HG03097 (cell line): ENCODE results near the gene ZFYVE19.

Experiments used
- ATAC-seq: cut with Tn5 transposase; IDR thresholded peaks from one replicate; pipeline ENCODE4 v1.9.1; 2021; ENCODE audit not compliant: unreplicated experiment, low FRiP score

Gene ZFYVE19

GRCh38 chr15:40812721-40813425 lies 6.0 kb downstream of the ZFYVE19 start:
- no peak for ATAC-seq

GRCh38 chr15:40815042-40815698 lies 8.3 kb downstream of the ZFYVE19 start:
- no peak for ATAC-seq

DNA sequence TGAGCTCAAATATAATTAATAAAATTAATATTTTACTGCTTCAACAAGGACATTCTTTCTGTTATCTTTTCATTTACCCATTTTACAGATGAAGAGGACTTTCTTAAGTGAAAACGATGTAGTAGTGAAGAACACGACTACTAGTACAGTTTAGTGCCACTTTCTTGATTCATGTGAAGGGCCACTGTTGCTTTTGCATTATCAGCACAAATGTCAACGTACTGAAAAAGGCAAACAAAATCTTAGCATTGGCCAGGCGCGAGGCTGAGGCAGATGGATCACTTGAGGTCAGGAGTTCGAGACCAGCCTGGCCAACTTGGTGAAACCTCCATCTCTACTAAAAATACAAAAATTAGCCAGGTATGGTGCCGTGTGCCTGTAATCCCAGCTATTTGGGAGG lies 12.2 kb downstream of the ZFYVE19 start:
- ATAC-seq = no peak

DNA sequence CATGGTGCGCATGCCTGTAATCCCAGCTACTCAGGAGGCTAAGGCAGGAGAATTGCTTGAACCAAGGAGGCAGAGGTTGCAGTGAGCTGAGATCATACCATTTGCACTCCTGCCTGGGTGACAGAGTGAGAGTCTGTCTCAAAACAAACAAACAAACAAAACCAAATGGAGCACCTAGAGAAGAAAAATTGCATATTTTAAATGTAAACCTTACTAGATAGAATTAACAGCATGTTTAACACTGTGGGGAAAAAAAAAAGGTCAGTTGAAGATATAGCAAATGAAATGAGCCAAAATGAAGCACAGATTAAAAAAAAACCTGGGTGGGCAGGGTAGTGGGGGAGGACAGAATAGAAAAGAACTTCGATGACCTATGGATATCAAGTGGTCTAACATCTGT lies 14.3 kb downstream of the ZFYVE19 start:
- ATAC-seq = no peak

DNA sequence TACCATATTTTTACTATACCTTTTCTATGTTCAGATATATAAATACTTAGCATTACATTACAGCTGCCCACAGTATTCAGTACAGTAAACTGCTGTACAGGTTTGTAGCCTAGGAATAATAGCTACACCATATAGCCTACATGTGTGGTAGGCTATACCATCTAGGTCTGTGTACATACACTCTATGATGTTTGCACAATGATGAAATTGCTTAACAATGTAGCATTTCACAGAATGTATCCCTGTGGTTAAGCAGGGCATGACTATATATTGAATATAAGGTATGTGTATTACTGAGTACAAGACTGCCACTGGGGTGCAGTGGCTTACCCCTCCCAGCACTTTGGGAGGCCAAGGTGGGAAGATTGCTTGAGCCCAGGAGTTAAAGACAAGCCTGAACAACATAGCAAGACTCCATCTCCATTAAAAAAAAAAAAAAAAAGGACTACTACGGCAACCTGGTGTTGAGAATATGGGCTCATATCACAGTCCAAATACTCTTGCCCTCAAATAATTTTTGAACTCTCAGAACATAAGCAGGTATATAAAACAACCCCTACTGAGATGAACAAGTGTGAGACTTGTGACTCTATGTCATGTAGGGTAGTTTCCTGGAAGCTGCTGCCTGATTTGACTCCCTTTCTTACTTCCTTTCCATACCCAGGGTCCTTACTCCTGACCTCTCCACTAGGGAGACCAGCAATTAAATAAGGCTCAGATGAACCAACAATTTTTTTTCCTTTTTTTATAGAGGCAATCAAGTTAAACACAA lies 16.9 kb downstream of the ZFYVE19 start:
- no peak for ATAC-seq

GRCh38 chr15:40825661-40826422 lies 19.0 kb downstream of the ZFYVE19 start:
- no peak for ATAC-seq

- ATAC-seq = no peak
These were observed 19.7 kb downstream of the ZFYVE19 start for GRCh38 chr15:40826423-40827075.

DNA sequence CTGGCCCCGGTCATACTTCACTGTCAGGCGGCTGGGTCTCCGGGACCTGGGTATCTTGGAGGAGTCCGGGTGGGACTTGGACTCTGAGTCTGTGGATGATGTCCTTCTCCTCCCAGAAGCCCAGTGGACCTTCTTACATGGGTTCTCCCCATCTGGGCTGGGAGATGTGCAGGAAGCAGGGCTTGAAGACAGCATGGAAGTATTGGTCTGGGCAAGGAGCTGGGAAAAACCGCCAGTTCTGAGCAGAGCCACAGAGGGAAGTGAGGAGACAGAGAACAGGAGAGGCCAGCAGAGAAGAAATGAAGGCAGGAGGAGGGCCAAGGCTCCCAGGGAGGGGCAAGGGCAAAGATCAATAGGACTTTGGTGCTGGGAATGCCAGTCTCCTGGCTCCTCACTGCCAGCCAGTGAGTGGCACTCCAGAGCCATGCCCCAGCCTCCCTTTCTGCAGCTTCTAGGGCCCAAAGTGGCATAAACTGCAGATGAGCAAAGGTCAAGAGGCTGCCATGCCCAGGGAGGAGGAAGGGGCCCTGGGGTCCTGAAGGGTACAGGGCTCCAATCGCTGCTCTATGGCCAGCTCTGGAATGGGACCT lies 21.7 kb downstream of the ZFYVE19 start, which contains the start of gene PPP1R14D:
PPP1R14D (minus strand) TSS at position 262 of the 590 bp plus-strand sequence; CDS start at position 195, 67 bp downstream.
- no peak for ATAC-seq

DNA sequence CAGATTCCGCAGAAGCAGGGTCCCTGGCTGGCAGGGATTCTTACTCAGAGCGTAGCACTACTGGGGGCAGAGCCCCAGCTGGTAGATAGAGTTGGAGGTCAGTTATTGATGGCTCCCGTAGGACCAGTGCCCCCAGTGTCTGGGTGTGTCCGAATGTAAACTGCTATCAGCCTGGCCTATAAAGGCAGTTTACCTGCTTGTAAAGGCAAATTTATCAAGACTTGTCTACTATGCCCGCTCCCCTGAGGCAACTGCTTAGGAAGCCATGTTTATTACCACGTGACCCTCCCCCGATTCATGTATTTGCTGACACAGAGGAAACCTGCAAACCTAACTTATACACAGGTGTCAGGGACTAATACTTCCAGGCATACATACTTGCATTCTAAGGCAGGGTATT lies 22.2 kb downstream of the ZFYVE19 start:
- ATAC-seq = no peak

DNA sequence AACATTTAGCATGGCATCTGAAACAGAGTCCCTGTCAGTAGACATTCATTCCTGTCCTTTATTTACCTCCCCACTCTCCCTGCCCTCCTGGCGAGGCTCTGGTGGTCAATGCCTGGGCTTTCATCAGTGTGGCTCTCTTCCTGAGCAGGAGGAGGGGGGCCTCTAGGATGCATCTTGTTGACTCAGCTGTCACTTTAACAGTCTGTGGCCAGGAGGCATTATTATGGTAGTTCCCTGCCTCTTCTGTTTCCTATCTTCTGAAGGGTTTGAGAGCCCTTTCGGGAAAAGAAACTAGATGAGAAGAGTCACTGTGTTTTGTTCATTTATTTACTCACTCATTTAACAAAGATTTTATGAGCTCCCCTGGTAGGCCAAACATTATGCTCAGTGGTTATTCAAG lies 24.0 kb downstream of the ZFYVE19 start:
- no peak for ATAC-seq

GRCh38 chr15:40831861-40832260 lies 25.0 kb downstream of the ZFYVE19 start:
- no peak for ATAC-seq

- no peak for ATAC-seq
These were observed 26.0 kb downstream of the ZFYVE19 start for GRCh38 chr15:40832903-40833302.

GRCh38 chr15:40836020-40836419 lies 29.1 kb downstream of the ZFYVE19 start:
- no peak for ATAC-seq

DNA sequence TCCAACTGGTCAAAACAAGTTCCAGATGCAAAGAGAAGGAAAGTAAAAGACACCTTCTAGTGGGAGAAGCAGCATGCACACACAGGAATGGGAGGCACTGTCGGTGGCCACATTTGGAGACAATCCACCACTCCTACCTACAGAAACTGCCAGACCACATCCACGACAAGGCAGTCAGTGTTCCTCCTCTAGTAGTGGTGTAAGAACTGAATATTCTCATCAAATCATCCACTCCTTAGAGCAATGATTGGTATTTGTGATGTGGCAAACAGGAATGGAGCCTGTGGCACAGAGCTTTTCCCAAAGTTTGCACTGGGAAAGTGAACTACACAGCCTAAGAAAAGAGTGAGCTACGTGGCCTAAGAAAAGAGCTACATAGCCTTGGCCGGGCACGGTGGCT lies 31.9 kb downstream of the ZFYVE19 start:
- no peak for ATAC-seq

- ATAC-seq = no peak
These were observed 34.9 kb downstream of the ZFYVE19 start for GRCh38 chr15:40841741-40842140.

GRCh38 chr15:40843261-40843884 lies 36.5 kb downstream of the ZFYVE19 start:
- no peak for ATAC-seq

- ATAC-seq = no peak
These were observed 37.2 kb downstream of the ZFYVE19 start, which contains the start of gene SPINT1 for GRCh38 chr15:40843885-40844695. Gene SPINT1, plus strand, starts transcription at chr15:40844048. Its CDS starts 507 bp downstream, at chr15:40844555.

- no peak for ATAC-seq
These were observed 37.8 kb downstream of the ZFYVE19 start for GRCh38 chr15:40844696-40845030.

DNA sequence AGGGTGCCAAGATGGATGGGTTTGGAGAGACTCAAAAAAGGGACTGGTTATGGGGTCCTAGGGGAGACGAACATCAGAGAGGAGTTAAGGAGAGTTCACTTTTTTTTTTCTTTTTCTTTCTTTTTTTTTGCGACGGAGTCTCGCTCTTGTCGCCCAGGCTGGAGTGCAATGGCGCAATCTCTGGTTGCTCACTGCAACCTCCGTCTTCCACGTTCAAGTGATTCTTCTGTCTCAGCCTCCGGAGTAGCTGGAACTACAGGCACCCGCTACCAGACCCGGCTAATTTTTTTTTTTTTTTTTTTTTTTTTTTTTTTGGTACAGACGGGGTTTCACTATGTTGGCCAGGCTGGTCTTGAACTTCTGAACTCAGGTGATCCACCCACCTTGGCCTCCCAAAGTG lies 38.1 kb downstream of the ZFYVE19 start:
- no peak for ATAC-seq
